NCI-H2196 (cell line): Measurements from ENCODE around the gene NKG7.

Source experiments
- DNase-seq: peaks from one replicate; lab custom pipeline; 2025; ENCODE audit not compliant: unreplicated experiment; lab: John Stamatoyannopoulos, UW

The NKG7 gene

GRCh38 chr19:51338563-51339312, 33.7 kb downstream of the NKG7 start:
- DNase-seq: peak; percentile 11

GRCh38 chr19:51337861-51338562, 34.4 kb downstream of the NKG7 start:
- no peak for DNase-seq

GRCh38 chr19:51337141-51337860, 35.2 kb downstream of the NKG7 start:
- no peak for DNase-seq

GRCh38 chr19:51333836-51334460, 38.5 kb downstream of the NKG7 start:
- no peak for DNase-seq

- DNase-seq: no peak
Measured at GRCh38 chr19:51331716-51332115, 40.7 kb downstream of the NKG7 start.

- no peak for DNase-seq
Measured at GRCh38 chr19:51331193-51331592, 41.3 kb downstream of the NKG7 start.

GRCh38 chr19:51330366-51330765, 42.1 kb downstream of the NKG7 start:
- DNase-seq: no peak

- no peak for DNase-seq
Measured at GRCh38 chr19:51329411-51329810, 43.0 kb downstream of the NKG7 start.

GRCh38 chr19:51327066-51328001, 45.1 kb downstream of the NKG7 start:
- DNase-seq: no peak

GRCh38 chr19:51326216-51327065, 46.0 kb downstream of the NKG7 start:
- no peak for DNase-seq

GRCh38 chr19:51325161-51325976, 47.1 kb downstream of the NKG7 start:
- DNase-seq: no peak

GRCh38 chr19:51324167-51324481, 48.3 kb downstream of the NKG7 start:
- no peak for DNase-seq

GRCh38 chr19:51323481-51324166, 48.8 kb downstream of the NKG7 start:
- DNase-seq: no peak

- DNase-seq: no peak
Measured at GRCh38 chr19:51321799-51322198, 50.7 kb downstream of the NKG7 start.
